NCI-H1694 (cell line): ENCODE results near the gene SDE2.
"Not testable (repeated sequence)": the region's sequence is repeated elsewhere in the genome, so short reads cannot be mapped to it uniquely, and the experiment has no call there.

Experiments
- DNase-seq: peaks from one replicate; lab custom pipeline; 2025; lab: John Stamatoyannopoulos, UW

Gene SDE2

GRCh38 chr1:225999227-225999911 lies at the start of gene SDE2:
TSS of gene SDE2 (minus strand) at chr1:225999343. CDS start at chr1:225999312, 31 bp downstream.
- DNase-seq, result peak; percentile 98

GRCh38 chr1:226048886-226049285 lies 49.7 kb upstream of the SDE2 start:
- no peak for DNase-seq

- DNase-seq, result no peak
Measured at GRCh38 chr1:226047495-226047894, 48.4 kb upstream of the SDE2 start.

GRCh38 chr1:226046240-226046639 lies 47.1 kb upstream of the SDE2 start:
- DNase-seq, result no peak

GRCh38 chr1:226044514-226045101 lies 45.5 kb upstream of the SDE2 start:
- no peak for DNase-seq

- DNase-seq, result no peak
Measured at GRCh38 chr1:226041419-226041818, 42.3 kb upstream of the SDE2 start.

GRCh38 chr1:226038661-226039060 lies 39.5 kb upstream of the SDE2 start:
- no peak for DNase-seq

- DNase-seq, result no peak
Measured at GRCh38 chr1:226035915-226036314, 36.8 kb upstream of the SDE2 start.

GRCh38 chr1:226034482-226034881 lies 35.3 kb upstream of the SDE2 start:
- no peak for DNase-seq

- no peak for DNase-seq
Measured at GRCh38 chr1:226033991-226034390, 34.8 kb upstream of the SDE2 start.

GRCh38 chr1:226033582-226033981 lies 34.4 kb upstream of the SDE2 start:
- DNase-seq, result no peak

- no peak for DNase-seq
Measured at GRCh38 chr1:226029568-226030225, 30.6 kb upstream of the SDE2 start.

- no peak for DNase-seq
Measured at GRCh38 chr1:226029093-226029496, 30.0 kb upstream of the SDE2 start.

- no peak for DNase-seq
Measured at GRCh38 chr1:226027538-226028217, 28.5 kb upstream of the SDE2 start.

- no peak for DNase-seq
Measured at GRCh38 chr1:226026833-226027232, 27.7 kb upstream of the SDE2 start.

GRCh38 chr1:226023735-226024134 lies 24.6 kb upstream of the SDE2 start:
- no peak for DNase-seq

GRCh38 chr1:226021801-226022200 lies 22.7 kb upstream of the SDE2 start:
- DNase-seq, result no peak

GRCh38 chr1:226021401-226021800 lies 22.3 kb upstream of the SDE2 start:
- DNase-seq, result no peak

GRCh38 chr1:226019572-226019971 lies 20.4 kb upstream of the SDE2 start:
- no peak for DNase-seq

GRCh38 chr1:226017070-226017469 lies 17.9 kb upstream of the SDE2 start:
- no peak for DNase-seq

GRCh38 chr1:226009650-226010044 lies 10.5 kb upstream of the SDE2 start:
- no peak for DNase-seq

GRCh38 chr1:226007126-226007892 lies 8.2 kb upstream of the SDE2 start:
- DNase-seq, result not testable (repeated sequence)
